NCI-H1092 (cell line): ENCODE measurements around the gene GALNT18.

Experiments used
- DNase-seq: peaks from one replicate; lab custom pipeline; 2025; lab: John Stamatoyannopoulos, UW

Gene GALNT18

GRCh38 chr11:11532574-11532973 is 89.2 kb downstream of the GALNT18 start:
- DNase-seq = no peak

- DNase-seq = peak; percentile 52
These were observed 90.5 kb downstream of the GALNT18 start for GRCh38 chr11:11531131-11531908.

- DNase-seq = no peak
These were observed 92.8 kb downstream of the GALNT18 start for GRCh38 chr11:11528986-11529385.

GRCh38 chr11:11525283-11525682 is 96.5 kb downstream of the GALNT18 start:
- no peak for DNase-seq

- DNase-seq = no peak
These were observed 97.3 kb downstream of the GALNT18 start for GRCh38 chr11:11524436-11525061.

GRCh38 chr11:11522591-11522990 is 99.2 kb downstream of the GALNT18 start:
- no peak for DNase-seq

GRCh38 chr11:11521306-11522002 is 100.4 kb downstream of the GALNT18 start:
- no peak for DNase-seq

- no peak for DNase-seq
These were observed 101.4 kb downstream of the GALNT18 start for GRCh38 chr11:11520231-11521015.

- no peak for DNase-seq
These were observed 102.6 kb downstream of the GALNT18 start for GRCh38 chr11:11519184-11519583.

- no peak for DNase-seq
These were observed 107.6 kb downstream of the GALNT18 start for GRCh38 chr11:11514246-11514645.

GRCh38 chr11:11513422-11513821 is 108.4 kb downstream of the GALNT18 start:
- DNase-seq = no peak

- DNase-seq = no peak
These were observed 108.9 kb downstream of the GALNT18 start for GRCh38 chr11:11512929-11513328.

- no peak for DNase-seq
These were observed 109.3 kb downstream of the GALNT18 start for GRCh38 chr11:11512502-11512901.

- DNase-seq = no peak
These were observed 109.7 kb downstream of the GALNT18 start for GRCh38 chr11:11512090-11512489.

- peak; percentile 88 for DNase-seq
These were observed 110.9 kb downstream of the GALNT18 start for GRCh38 chr11:11510939-11511338.

GRCh38 chr11:11505692-11506091 is 116.1 kb downstream of the GALNT18 start:
- no peak for DNase-seq

- DNase-seq = no peak
These were observed 116.6 kb downstream of the GALNT18 start for GRCh38 chr11:11505190-11505589.

- no peak for DNase-seq
These were observed 117.7 kb downstream of the GALNT18 start for GRCh38 chr11:11504071-11504470.

GRCh38 chr11:11502263-11502861 is 119.4 kb downstream of the GALNT18 start:
- DNase-seq = no peak

- no peak for DNase-seq
These were observed 120.1 kb downstream of the GALNT18 start for GRCh38 chr11:11501546-11502262.
